HG03108 (cell line): Measurements from ENCODE around the gene SAMD14.
A peak's percentile ranks its signal among the peaks of the same experiment; 100 is the strongest.

Experiments used
- ATAC-seq: cut with Tn5 transposase; IDR thresholded peaks from one replicate; pipeline ENCODE4 v1.9.1; 2021; ENCODE audit warnings: moderate library complexity; ENCODE audit not compliant: unreplicated experiment

The SAMD14 gene

DNA sequence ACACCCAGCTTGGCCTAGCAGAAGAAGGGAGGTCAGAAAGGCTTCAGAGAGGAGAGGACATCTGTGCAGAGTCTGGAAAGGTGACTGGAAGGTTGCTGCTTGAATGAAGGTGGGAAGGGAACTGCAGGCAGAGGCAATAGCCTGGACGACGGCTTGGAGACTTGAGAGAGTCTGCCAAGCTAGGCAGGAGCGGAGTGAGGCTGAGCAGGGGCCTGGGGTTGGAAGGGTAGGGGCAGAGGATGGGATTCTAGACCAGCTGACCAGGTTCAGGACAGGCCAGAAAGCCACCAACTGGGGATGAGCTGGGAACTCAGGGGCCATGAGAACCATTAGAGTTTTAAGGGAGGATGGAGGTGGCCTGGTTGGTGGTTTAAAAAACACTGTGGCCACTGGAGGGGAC is 35.5 kb upstream of the SAMD14 start:
- no peak for ATAC-seq

DNA sequence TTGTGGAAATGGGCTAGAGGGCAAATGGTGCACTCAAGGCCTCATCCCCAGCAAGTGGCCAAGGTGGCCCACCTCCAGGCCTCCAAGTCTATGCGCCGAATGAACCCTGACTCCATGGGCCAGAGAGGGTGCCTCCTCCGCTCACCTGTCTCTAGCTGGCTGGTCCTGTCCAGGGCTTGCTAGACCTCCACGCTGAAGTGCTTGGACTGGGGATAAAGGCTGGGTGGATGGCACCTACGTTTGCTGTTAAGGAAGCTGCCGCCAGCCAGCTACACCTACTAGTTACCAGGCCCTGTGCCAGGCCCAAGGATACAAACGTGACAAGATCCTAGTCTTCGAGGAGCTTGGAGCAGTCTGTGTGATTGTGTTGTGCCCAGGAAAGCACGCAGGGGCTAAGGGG is 35.1 kb upstream of the SAMD14 start:
- ATAC-seq = no peak

DNA sequence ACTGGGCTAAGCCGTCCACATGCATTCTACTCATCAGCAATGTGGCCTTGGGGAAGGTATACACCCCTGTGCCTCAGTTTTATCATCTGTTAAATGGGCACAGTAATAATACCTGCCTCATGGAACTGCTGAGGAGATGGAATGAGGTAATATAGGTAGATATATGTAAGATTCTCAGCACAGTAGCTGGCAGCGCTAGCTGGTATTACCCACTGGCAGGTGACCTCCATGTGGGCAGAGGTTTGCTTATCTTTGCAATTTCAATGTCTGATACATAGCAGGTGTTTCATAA is 34.7 kb upstream of the SAMD14 start:
- ATAC-seq = no peak

DNA sequence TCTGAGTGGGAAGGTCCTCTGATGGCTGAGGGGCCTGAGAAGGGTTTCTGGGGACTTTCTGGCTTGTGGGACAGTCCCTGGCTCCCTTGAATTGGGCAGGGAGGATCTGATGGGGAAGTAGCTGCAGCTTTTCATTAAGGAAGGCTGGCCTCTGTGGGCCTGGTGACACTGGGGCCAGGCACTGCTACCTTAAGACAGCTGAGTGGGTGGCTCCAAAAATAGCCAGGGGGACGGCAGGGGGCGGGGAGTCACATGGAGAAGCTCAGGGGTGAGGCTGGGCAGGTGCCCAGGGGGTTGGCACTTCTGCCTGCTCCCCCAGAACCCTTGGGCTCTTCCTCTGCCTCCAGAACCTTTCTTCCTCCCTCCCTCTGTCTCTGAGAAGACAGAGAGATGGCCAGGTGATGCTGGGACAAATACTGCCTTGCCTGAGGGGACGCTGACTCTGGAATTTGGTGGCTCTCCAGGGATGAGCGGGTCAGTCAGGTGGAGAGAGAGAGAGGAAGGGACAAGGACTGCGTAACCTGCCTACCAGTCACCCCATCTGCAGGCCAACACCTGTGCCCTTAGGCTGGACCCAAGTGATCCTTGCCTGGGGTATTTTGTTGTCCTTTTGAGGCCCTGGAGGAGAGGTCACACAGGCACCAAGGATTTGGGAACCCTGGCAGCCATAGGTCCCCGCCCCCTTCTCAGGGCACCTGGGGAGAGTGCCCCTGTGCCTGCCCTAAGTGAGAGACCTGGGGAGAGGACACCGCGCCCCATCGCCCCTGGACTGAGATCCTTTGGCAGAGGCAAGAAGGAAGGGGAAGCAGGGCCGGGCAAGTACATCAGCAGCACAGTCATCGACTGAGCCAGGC is 34.1 kb upstream of the SAMD14 start:
- ATAC-seq = no peak

DNA sequence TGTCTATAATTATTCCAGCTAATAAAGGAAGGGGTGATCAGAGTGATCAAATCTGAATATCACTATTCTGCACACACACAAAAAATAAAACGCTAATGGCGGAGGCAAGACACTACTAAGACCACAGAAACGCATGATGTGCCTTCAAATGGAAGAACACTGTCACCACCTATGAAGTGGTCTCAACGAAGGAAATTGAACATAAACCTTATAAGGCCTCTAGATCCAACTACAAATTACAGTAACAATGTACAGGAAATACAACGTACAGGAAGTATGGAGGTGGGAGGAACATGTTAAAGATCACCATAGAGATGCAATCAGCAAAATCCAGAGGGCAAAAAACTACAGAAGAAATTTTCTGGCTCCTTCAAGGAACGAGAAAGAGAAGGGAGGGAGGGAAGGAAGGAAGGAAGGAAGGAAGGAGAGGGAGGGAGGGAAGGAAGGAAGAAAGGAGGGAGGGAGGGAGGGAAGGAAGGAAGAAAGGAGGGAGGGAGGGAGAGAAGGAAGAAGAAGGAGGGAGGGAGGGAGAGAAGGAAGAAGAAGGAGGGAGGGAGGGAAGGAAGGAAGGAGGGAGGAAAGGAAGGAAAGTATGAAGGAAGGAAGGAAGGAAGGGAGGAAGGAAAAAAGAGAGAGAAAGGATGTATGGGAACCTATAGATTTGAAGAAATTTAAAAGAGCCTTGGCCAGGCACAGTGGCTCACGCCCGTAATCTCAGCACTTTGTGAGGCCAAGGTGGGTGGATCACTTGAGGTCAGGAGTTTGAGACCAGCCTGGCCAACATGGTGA is 32.7 kb upstream of the SAMD14 start:
- ATAC-seq = no peak

DNA sequence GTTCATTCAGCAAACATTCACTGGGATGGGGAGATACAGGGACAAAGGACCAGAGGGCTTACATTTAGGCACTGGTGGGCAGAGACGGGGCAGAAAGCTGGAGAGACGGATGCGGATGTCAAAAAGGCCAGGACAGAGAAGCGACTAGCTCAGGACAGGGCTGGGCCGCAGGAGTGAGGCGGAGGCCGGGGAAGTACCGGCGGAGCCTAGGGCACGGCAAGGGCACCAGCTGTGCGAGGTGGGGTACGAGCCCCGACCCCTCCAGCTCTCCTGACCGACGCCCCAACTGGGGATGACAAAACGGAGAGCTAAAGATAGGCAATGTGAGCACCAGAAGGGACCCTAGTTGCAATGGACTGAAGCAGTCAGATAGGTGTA is 31.9 kb upstream of the SAMD14 start:
- ATAC-seq = no peak

DNA sequence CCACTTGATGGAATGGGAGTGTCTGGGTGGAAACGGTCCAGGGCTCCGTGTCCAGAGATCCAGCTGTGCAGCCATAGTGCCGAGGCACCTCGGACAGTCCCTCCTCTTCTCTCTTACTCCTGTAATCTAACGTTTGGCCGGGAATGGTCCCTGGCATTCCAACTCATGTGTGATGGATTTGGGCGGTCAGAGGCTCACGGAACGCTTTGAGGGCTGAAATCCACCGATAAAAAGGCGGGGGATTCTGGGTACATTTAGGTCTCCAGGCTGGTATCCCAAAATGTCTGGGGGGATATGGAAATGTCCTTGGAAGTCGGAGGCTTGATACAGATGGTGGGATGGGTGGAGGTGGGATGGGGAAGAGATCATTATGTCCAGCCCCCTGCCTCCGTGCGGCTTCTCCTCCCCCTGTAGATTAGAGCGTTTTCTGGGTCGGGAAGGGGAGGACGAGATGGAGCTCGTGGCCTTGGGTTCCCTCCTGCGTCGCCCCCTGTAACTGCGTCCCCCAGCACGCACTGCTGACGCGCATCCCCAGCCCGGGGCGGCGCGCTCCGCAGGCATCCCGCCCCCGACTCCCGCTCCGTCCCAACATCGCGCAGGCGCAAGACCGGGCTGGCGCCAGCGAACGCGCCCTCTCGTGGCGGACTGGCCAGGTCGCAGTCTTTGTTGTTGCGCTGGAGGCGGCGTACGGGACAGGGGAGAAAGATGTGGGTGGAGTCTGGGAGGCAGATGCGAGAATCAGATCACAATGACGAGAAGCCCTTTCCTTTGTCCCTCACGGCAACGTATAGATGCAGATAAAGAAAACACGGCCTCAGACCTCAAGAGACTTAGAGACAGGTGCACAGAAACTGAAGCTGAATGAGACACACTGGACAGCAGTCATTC is 31.3 kb upstream of the SAMD14 start:
- peak; percentile 79 for ATAC-seq

DNA sequence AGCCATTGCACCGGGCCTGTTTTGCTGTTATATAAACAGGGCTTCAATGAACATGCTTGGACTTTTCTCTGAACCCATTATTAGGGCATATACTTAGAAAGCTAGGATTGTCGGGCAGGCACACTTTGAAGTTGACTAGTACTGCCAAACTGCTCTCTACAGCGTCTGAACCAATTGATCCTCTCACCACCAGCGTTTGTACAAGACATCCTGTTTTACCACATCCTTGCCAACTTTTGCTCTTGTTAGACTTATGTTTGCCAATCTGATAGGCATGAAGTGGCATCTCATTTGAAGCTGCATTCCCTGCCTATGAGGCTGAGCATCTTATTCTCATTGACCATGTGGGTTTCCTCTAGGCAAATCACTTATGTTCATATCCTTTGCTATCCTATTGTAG is 27.9 kb upstream of the SAMD14 start:
- ATAC-seq = no peak

DNA sequence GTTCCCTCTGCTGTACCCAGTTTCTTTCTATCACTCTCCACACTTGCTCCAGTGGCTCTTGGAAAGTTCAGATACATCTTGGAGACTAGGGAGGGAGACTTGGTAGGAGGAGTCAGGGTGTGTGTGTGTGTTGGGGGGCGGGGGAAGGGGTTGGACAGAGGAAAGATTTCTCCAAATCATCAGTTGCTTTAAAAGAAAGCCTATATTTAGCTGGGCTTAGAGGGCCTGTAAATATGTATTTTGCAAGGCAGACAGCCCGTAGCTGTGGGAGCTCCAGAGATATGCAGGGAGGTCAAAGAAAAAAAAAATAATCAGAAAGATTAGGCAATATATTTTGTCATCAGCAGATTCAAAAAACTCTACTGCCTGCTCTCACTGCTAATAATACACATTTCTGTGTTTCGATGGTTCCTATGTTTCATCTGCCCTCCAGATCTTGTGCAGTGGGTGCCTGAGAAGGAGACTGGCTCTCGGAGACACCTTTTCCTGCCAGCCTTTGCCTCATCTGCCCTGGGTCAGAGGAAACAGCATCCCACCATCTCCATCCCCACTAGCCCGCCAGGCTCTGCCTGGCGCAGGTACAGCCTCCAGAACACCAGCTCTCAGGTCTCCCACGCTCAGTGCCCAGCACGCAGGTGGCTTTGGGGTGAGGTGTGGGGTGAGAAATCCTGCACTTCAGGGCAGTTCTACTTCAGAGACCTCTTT is 25.3 kb upstream of the SAMD14 start:
- no peak for ATAC-seq

DNA sequence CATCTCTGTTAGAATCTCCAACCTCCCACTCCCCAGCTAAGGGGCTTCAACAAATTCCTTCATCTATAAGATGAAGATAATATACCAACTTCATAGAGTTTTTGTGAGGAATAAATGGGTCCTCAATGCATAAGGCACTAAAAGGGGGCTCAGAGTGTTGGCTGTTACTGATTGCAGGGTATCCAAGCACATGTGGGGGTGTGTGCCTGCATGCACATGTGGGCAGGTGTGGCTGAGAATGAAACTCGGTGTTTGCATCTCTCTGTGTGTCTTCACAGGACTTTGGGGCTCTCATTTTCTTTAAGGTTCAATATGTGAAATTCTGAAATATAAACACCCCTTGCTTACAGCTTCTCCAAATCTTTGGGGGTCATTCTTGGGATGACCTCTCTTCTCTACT is 24.6 kb upstream of the SAMD14 start:
- ATAC-seq = no peak

DNA sequence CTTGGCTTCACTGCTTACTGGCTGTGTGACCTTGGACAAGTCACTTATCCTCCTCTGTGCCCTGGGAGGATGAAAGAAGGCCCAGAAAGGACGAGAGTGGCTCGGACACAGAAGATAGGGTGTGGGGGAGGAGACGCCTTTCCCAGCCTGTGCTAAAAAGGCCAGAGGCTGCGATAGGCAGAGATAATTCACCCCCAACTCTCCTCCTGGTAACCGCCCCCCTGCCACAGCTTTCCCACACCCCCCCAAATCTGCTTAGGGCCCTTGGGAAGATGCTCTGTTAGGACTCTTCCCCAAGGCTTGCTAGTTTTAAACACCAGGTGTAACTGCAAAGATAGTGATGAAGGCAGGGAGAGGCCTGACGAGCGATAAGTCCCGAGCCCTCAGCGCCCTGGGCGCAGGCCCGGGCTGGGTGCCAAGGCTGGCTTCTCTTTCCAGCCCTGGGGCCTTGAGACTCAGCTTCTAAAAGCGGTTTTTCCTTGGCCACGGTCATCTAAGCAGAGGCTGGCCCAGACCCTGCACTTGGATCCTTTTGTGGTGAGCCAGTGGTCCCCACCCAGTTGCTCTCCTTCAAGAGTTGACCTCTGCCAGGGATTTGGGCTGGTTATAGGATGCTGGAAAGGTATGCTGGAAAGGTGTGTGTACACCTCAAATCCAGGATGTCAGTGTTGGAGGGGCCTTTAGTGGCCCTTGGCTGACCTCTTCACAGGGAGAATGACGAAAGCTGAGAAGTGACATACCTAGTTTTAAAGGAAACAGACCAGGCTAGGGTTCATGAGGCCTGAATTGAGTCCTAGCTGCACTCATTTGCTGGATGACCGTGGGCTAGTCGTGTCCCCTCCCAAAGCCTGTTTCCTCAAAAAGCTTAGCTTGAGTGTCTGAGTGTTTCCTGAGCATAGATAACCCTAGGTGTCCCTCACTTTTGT is 24.0 kb upstream of the SAMD14 start:
- ATAC-seq = no peak

DNA sequence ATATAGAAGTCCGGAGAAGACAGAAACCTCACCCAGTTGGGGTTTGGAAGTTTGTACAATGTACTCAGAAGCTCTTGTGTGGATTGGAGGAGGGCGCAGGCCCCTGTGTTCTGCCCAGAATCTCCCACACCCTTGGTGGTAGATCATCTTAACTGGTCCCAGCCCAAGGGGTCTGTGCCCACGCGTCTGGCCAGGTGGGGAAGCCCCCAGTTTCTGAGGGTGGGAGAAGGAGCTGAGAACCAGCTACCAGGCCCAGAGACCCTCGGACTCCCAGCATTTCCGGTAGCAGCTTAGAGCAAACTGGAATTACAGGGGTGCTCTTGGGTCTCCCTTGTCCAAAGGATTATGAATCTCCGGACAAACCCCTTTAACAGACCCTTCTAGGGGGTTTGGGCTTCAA is 22.8 kb upstream of the SAMD14 start:
- ATAC-seq = no peak

DNA sequence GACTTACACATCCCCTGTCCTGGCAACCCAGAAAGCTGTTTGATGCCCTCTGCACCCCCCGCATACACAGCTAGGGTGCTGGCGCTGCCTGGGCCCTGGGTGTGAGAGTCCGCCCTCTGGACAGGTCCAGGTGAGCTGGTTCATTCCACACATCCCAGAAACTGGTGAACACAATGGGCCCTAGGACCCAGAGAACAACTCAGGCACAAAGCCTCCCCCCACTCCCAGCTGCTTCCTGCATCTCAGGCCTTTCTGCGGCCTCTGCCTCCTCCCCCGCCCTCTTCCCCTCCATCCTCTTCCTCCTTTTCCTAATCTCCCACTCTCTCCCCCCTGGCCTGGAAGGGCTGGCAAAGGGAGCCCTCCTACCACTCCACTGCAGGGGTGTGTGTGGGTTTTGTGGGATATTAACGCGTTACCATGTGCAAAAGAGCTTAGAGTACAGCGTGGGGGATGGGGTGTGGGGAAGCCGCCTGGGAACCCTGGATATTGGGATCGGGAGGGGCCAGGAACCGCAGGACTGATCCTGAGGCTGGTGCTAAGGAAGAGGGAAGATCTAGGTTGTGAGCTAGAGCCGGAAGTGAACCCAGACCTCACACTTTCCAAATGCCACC is 22.1 kb upstream of the SAMD14 start:
- peak; percentile 25 for ATAC-seq

DNA sequence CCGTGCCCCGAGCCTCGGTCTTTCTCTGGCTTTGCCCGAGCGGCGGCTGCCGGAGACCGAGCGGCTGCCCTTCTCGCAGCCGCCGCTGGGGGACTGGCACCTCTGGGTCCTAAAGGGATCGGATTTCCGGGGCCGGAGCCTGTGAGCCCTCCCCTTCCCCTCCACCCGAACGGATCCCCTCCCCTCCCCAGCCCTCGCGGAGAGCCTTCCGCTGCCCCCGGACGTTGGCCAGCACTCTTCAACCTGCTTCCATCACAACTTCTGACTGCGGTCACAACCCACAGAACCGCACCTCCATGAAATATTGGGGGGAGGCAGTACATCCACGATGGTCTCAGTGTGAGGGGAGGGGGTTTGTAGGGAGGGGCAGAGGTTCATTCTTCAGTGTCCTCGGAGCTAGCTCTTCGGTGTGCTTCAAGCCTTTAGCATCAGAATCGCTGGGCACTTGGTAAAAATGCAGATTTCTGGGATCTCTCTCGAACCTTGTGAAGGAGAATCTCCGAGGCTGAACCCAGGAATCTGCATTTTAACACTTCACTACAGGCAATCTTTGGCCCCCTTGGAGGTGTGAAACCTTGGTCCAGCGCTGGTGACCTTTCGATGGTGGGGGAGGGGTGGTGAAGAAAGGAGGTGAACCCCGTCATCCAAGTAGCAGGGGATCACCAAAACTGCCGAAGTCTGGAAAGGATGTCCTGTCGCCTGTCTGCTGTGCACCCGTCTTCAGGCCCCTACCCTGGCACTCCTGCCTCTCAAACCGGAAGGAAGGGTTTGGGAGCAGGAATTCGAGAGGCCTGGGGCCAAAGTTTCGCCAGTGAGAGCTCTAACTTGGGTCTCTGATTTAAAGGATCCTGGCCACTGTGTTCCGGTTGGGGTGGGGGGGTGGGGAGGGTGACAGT is 21.3 kb upstream of the SAMD14 start:
- peak; percentile 34 for ATAC-seq

DNA sequence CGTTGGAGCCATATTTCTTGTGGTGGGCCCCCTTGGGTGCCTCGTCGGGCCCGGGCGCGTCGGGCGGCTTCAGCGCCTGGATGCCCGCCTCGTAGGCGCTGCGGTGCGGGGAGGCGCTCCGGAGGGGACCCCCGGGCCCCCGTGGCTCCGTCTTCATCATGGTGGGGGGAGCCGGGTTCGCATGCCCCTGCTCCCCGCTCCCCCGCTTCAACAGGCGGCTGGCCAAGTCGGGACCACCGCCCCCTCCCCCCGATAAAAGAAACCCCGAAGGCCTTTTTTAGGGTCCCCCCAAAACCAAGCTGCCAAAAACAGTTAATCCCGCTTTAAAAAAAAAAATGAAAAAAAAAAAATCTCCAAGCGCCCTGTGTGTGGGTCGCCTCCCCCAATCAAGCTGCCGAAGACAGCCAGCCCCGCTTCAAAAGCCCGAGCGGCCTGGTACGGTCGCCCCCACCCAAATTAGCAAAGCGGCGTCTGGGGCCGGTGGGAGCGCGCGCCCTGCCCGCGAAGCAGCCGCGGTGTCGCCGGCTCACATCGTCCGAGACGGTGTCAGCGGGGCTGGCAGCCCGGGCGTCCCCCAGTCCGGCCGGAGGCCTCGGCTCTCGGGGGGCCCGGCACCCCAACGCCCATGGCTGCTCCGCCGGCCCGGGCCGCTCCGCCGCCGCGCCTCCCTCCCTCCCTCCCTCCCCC is 20.5 kb upstream of the SAMD14 start, which contains the start of gene PPP1R9B:
Gene PPP1R9B (minus strand): TSS at position 324 of the 687 bp plus-strand sequence. CDS start 164 bp downstream, at position 160.
- ATAC-seq = no peak

DNA sequence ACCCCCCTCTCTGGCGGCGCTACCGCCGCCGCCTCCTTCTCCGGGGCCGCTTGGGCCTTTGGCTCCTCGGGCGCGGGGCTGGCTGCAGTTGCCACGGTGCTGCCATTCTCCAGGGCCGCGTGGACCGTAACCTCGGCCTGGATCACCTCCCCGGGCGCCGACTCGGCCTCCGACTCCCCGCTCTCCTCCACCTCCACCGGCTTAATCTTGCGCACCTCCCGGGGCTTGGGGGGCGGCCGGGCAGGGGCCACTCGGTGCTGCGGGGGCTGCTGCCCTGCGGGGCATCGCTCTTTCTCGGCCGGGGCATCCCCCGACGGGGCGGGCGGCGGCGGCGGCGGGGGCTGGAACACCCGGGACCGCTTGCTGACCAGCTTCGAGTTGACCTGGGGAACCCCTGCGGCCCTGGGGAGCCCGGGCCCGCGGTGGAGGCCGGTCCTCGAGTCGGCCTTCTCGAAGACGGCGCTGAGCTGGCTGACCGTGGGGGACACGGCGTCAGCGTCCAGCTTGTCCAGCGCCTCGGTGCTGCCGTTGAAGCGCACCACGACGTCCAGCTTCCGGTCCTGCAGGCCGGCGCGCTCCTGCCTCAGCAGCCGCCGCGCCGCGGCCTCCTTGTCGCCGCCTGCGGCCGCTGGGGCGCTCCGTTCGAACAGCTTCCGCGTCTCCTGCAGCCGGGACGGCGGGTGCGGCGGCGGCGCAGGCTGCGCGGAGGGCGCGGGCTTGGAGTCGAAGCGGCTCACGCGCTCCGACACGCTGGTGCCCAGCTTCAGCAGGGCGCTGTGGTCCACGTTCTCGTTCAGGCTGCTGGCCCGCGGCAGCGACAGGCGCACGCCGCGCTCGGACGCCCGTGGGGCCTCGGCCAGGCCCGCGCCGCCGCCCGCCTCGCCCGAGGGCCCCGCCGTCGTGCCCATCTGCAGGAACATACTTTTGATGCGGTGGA is 19.7 kb upstream of the SAMD14 start:
- ATAC-seq = no peak

DNA sequence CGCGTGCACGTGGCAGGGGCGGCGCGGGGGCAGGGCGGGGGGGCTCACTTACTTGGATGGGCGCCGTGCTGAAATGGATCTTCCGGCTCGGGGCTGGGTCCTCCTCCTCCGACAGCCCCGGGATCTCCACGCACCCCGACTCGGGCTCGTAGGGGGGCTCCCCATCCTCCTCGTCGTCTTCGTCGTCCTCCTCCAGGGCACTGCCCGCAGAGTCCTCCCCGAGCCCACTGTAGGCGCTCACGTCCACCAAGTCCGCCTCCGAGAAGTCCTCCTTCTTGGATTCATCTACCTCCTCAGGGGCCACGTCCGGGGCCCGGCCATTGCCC is 19.1 kb upstream of the SAMD14 start:
- no peak for ATAC-seq
